IMR-90 (cell line): ENCODE results near the gene BBIP1. TPM values are rescaled to one million over a fixed set of nuclear protein-coding genes. Genes with fewer than 3 reads are reported as not detected.

ENCODE experiments used
- ATAC-seq: fragments of 200-7000 bp; cut with Tn5 transposase; 2 replicates; pipeline ENCODE4 v1.9.1; 2020; ENCODE audit warnings: low read depth, mild to moderate bottlenecking, moderate library complexity
- BruUV-seq: library from RNA; stranded (reverse); fragments of 400-500 nt; replicated peaks from 2 replicates; lab custom pipeline; 2021; lab: Mats Ljungman, UMichigan
- CTCF ChIA-PET: fragments of 300-600 bp; formaldehyde crosslinking; extraction: SDS; loops from one replicate; lab custom pipeline; 2021; ENCODE audit warnings: antibody characterized with exemption; lab: Yijun Ruan, JAX
- POLR2A ChIA-PET: fragments of 300-600 bp; sonication (Branson Sonifier 250); formaldehyde crosslinking; loops from one replicate; lab custom pipeline; 2022; ENCODE audit warnings: antibody characterized with exemption; ENCODE audit not compliant: unreplicated experiment; lab: Charles Lee
- DNase-seq: peaks from one replicate; pipeline ENCODE4 v3.0.0; 2013
- H2AFZ ChIP-seq: replicated peaks from 2 replicates; pipeline ENCODE3; 2013; ENCODE audit warnings: low read length, mild to moderate bottlenecking; ENCODE audit not compliant: poor library complexity
- H2AK5ac ChIP-seq: 2 replicates; pipeline ENCODE4 v1.6.1; 2013; ENCODE audit warnings: low read depth, low read length, inconsistent platforms
- H2AK9ac ChIP-seq: replicated peaks from 2 replicates; pipeline ENCODE3; 2013; ENCODE audit warnings: mild to moderate bottlenecking, low read depth, low read length, moderate library complexity; ENCODE audit not compliant: poor library complexity
- H2BK120ac ChIP-seq: 2 replicates; pipeline ENCODE4 v1.6.1; 2013; ENCODE audit warnings: low read depth, low read length, inconsistent platforms
- H2BK15ac ChIP-seq: 3 replicates; pipeline ENCODE4 v1.6.1; 2013; ENCODE audit warnings: low read depth, low read length, inconsistent platforms
- H2BK20ac ChIP-seq: 2 replicates; pipeline ENCODE4 v1.6.1; 2013; ENCODE audit warnings: low read depth, mild to moderate bottlenecking, inconsistent platforms, low read length, moderate library complexity
- H2BK5ac ChIP-seq: 2 replicates; pipeline ENCODE4 v1.6.1; 2013; ENCODE audit warnings: mild to moderate bottlenecking, low read depth, low read length, inconsistent platforms; ENCODE audit not compliant: poor library complexity, severe bottlenecking
- H3K14ac ChIP-seq: replicated peaks from 2 replicates; pipeline ENCODE4 v1.6.1; 2013; ENCODE audit warnings: low read depth, low read length, inconsistent platforms
- H3K18ac ChIP-seq: 2 replicates; pipeline ENCODE4 v1.6.1; 2013; ENCODE audit warnings: low read depth, low read length, control low read depth
- H3K23ac ChIP-seq: 2 replicates; pipeline ENCODE4 v1.6.1; 2013; ENCODE audit warnings: low read depth, low read length, inconsistent platforms
- H3K27ac ChIP-seq: 2 replicates; pipeline ENCODE4 v1.5.1; 2013; ENCODE audit warnings: mild to moderate bottlenecking, control low read depth, low read length; ENCODE audit not compliant: insufficient read depth
- H3K27me3 ChIP-seq: 2 replicates; pipeline ENCODE4 v1.6.1; 2013; ENCODE audit warnings: low read length; ENCODE audit not compliant: control insufficient read depth, insufficient read depth
- H3K36me3 ChIP-seq: 2 replicates; pipeline ENCODE4 v1.6.1; 2013; ENCODE audit warnings: low read length, mixed read lengths; ENCODE audit not compliant: control insufficient read depth, insufficient read depth
- H3K4ac ChIP-seq: 2 replicates; pipeline ENCODE4 v1.6.1; 2013; ENCODE audit warnings: low read depth, low read length, inconsistent platforms
- H3K4me1 ChIP-seq: 2 replicates; pipeline ENCODE4 v1.6.1; 2013; ENCODE audit warnings: low read length, mixed read lengths; ENCODE audit not compliant: control insufficient read depth, insufficient read depth
- H3K4me2 ChIP-seq: 2 replicates; pipeline ENCODE4 v1.6.1; 2013; ENCODE audit warnings: low read depth, mild to moderate bottlenecking, control low read depth, low read length, moderate library complexity
- H3K4me3 ChIP-seq: 2 replicates; pipeline ENCODE4 v1.5.1; 2013; ENCODE audit warnings: low read depth, mild to moderate bottlenecking, control low read depth, low read length, moderate library complexity; ENCODE audit not compliant: insufficient read depth
- H3K56ac ChIP-seq: 2 replicates; pipeline ENCODE4 v1.6.1; 2013; ENCODE audit warnings: low read length, inconsistent platforms; ENCODE audit not compliant: insufficient read depth; ENCODE audit errors: extremely low read depth
- H3K79me1 ChIP-seq, 2 experiments: 2 replicates each; pipeline ENCODE4 v1.6.1; 2013; ENCODE audit warnings: low read length in 2 of 2, inconsistent platforms in 1 of 2, low read depth in 1 of 2
- H3K9ac ChIP-seq: 2 replicates; pipeline ENCODE4 v1.6.1; 2013; ENCODE audit warnings: low read depth, low read length, control low read depth
- H3K9me1 ChIP-seq: 2 replicates; pipeline ENCODE4 v1.6.1; 2013; ENCODE audit warnings: low read length, inconsistent platforms; ENCODE audit not compliant: insufficient read depth
- H3K9me3 ChIP-seq: 2 replicates; pipeline ENCODE4 v1.6.1; 2013; ENCODE audit warnings: low read length; ENCODE audit not compliant: control insufficient read depth, insufficient read depth
- H4K20me1 ChIP-seq: 2 replicates; pipeline ENCODE4 v1.6.1; 2013; ENCODE audit warnings: low read length, inconsistent platforms; ENCODE audit not compliant: insufficient read depth
- H4K5ac ChIP-seq: 2 replicates; pipeline ENCODE4 v1.6.1; 2013; ENCODE audit warnings: mild to moderate bottlenecking, low read depth, low read length, control low read depth
- H4K8ac ChIP-seq, 2 experiments: 2 replicates each; pipeline ENCODE4 v1.6.1; 2013; ENCODE audit warnings: low read depth in 2 of 2, low read length in 2 of 2, control low read depth in 1 of 2, inconsistent platforms in 1 of 2
- H4K91ac ChIP-seq: 2 replicates; pipeline ENCODE4 v1.6.1; 2013; ENCODE audit warnings: low read depth, low read length, inconsistent platforms; ENCODE audit not compliant: insufficient read depth
- CEBPB ChIP-seq: IDR thresholded peaks from 2 replicates; pipeline ENCODE4 v1.6.1; 2012; ENCODE audit warnings: low read depth, low read length, improper control_type of control experiment
- MAFK ChIP-seq: IDR thresholded peaks from 2 replicates; pipeline ENCODE4 v1.6.1; 2012; ENCODE audit warnings: low read depth, low read length, improper control_type of control experiment
- WGBS, 2 experiments: methylation state at CpG; one replicate each; pipeline versions ENCODE4 v1.1.5 to v1.1.7; 2013; ENCODE audit warnings: missing lambda C conversion rate in 2 of 2; ENCODE audit not compliant: insufficient read length in 1 of 2; ENCODE audit errors: extremely low coverage in 2 of 2; 5-methylcytosine and 5-hydroxymethylcytosine counted together
- dilution Hi-C: fragments of 300-500 bp; cut with HindIII; formaldehyde crosslinking; loops from one replicate; pipeline ENCODE4 v1.14.3; 2018; ENCODE audit warnings: low sequenced_read_pairs; ENCODE audit not compliant: unreplicated experiment
- in situ Hi-C: fragments of 300-500 bp; cut with MboI; formaldehyde crosslinking; loops from 3 replicates; pipeline ENCODE4 v1.14.3; 2019; ENCODE audit warnings: low sequenced_read_pairs, inconsistent platforms, mixed read lengths
- intact Hi-C: fragments of 100-400 bp; cut with micrococcal nuclease; formaldehyde crosslinking; loops from 2 replicates; pipeline ENCODE4 v1.10.0; 2022
- polyA plus RNA-seq, 3 experiments: library from polyadenylated mRNA; depleted of rRNA; stranded (reverse); fragments of >200 nt; gene quantifications; 2 replicates each; pipeline ENCODE4 v1.2.3, GENCODE V29; 2012; ENCODE audit warnings: low replicate concordance in 1 of 3
- total RNA-seq: library from RNA; depleted of rRNA; stranded (reverse); fragments of >200 nt; gene quantifications from 2 replicates; pipeline ENCODE4 v1.2.3, GENCODE V29; 2012

Gene BBIP1
- total and polyA plus RNA-seq, 2 of the 4 experiments (the other 2 are of a cell fraction): 17.4 to 19.9 TPM

- ChIA-PET CTCF (no interaction called here), POLR2A (no interaction called here)
- Histone ChIP-seq H3K9me3 (no peaks in the 10 kb centered on the region), H3K14ac (no peak overlapping the region), H4K20me1 (no peaks in the 10 kb centered on the region), H3K36me3 (no peaks in the 10 kb centered on the region), H2AK5ac (no peak overlapping the region), H3K27me3 (no peaks in the 10 kb centered on the region), H2BK5ac (peak overlapping the region; percentile 53), H2AFZ (no peak overlapping the region), H2BK20ac (no peak overlapping the region), H3K79me1 (no peaks in the 10 kb centered on the region), H3K23ac (no peak overlapping the region), H3K9me1 (no peaks in the 10 kb centered on the region; the same call in 1 of the 2 replicates), H3K18ac (peak overlapping the region; percentile 91), H2BK15ac (no peak overlapping the region), H4K5ac (peak overlapping the region; percentile 86), H3K27ac (peak overlapping the region; percentile 71; the same call in 1 of the 2 replicates), H2BK120ac (no peak overlapping the region), H4K8ac (0 out of 4 replicates have a peak overlapping the region, but pooled peaks of 1 of the 2 experiments have one; percentile 13), H3K9ac (no peak overlapping the region), H3K4me1 (peaks cover 23% of the 10 kb centered on the region), H2AK9ac (no peak overlapping the region), H3K4me3 (no peak overlapping the region), H3K4ac (no peak overlapping the region), H4K91ac (no peak overlapping the region), H3K56ac (no peak overlapping the region), H3K4me2 (peak overlapping the region; percentile 61)
- DNase-seq: peak; percentile 72
- no TSS peak for BruUV-seq
- in situ Hi-C loops (no loop called here), dilution Hi-C loops (no loop called here), intact Hi-C loops (loop anchor here (5.0 kb wide), 1 partner anchor 33 kb away; no protein-coding TSS in a partner anchor)
- TF ChIP-seq MAFK (no peak), CEBPB (peak; percentile 54; the same call in 1 of the 2 replicates)
- peak; percentile 68 for ATAC-seq
- WGBS, 2 experiments: no CpG with 5 or more reads among the region's 1 CpG
Measured at GRCh38 chr10:110859973-110860376, 59.0 kb downstream of the BBIP1 start.
